Myocyte (in vitro differentiated cells): Measurements from ENCODE around the gene A1CF. TPM values are rescaled to one million over a fixed set of nuclear protein-coding genes. Genes with fewer than 3 reads are reported as not detected.
A peak's percentile ranks its signal among the peaks of the same experiment; 100 is the strongest.

Experiments
- DNase-seq: peaks from one replicate; pipeline ENCODE4 v3.0.0-alpha.2; 2012; ENCODE audit warnings: low read depth
- total RNA-seq: library from RNA; depleted of rRNA; stranded (reverse); fragments of >200 nt; gene quantifications from 2 replicates; pipeline ENCODE4 v1.2.3, GENCODE V29; 2014

Gene A1CF
- total RNA-seq, 1 donor from 2014 or later, result not detected

DNA sequence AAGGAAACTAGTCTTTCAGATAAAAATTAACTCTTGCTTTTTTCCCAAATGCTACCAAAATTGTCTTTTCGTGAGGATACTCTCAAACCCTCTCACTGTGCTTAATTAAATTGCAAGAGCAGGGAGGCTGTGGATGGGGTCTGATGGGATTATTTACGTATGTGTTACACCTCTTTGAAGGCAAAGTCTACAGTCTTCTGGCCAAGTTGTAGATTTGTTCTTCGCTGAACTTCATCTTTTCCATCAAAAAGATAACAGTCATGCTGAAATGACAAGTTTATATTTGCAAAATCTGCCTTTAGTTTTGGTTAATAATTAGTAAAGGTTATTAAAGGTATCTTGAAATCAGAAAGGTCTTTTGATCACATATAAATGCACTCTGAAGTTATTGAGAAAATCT is 22.7 kb downstream of the A1CF start:
- DNase-seq, result no peak

DNA sequence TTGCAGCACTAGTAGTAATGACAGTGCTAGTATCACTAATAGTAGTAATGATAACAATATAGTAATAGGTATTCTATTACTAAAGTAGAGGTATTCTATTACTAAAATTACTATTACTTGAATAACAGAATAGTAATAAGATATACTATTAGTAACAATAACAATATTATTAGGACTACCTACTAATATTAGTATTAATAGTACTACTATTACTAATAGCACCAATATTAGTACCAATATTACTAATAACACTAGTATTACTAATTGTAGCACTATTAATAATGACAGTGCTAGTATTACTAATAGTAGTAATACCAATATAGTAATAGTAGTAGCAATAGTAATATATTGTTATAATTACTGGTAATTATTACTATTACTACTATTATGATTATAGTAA is 24.1 kb downstream of the A1CF start:
- no peak for DNase-seq

DNA sequence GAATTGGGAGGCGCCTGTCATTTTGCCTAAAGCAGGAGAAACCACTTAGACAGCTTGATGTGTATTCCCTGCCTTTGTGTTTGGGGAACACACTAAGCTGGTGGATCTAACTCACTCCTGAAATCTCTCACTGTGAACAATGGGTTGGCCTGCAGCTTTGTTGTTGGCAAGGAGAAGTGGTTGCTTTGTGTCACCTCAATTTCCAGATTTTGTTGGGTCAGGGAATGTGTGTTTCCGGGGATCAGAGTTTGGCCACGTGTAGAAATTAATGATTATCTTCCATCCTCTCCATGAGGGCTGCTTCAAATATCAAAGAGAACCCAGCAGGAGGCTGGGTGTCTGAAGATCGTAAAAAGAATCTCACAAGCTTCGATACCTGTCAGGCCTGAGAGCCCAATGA is 27.8 kb downstream of the A1CF start:
- no peak for DNase-seq

DNA sequence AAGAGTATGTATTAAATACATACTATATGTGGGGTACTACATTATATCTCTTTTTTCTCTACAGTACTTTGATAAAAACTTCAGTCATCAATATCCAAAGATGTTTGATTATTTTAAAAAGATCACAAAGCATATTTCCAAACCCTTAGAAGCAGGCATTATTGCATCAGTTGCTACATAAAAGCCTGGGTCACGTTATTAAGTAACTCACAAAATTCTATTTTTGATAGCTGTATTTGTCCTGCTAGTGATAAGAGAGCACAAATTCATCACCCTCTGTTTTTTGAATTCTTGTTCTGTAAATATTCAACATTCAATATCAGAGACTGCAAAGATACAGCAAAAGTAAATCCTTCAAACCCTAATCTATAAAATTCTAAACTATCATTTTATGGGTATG is 30.0 kb downstream of the A1CF start:
- no peak for DNase-seq

DNA sequence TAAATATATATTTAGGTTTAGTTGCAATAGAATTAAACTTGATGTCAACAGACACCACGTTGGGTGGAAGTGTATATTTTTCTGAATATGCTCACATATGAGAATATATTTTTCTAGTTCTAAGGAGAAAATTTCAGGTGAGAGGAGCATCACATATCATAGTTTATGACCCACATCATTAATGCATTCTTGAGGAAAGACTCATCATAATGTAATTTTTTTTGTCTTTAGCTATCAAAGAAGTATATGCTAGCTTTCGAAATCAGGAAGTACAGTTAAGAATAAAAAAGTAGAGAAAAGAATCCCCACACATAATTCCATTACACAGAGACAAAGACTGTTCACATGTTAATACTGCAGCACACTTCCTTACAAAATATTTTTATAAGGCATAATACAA is 30.4 kb downstream of the A1CF start:
- DNase-seq, result no peak

DNA sequence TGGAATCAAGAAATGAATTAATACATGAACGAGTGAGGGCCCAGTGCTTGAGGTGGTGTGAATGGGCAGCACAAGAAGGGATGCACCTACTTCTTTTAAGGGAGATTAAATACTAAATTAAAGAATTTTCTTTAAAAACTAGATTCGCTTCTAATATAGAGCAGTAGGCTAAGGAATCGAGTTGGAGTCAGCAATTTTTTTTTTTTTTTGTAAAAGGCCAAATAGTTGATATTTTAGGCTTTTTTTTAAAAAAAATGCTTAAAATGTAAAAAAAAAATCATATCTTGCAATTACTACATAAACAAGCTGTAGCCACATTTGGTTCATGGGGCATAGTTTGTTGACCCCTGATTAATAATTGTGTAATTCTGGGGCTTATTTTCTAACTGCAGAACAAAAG is 31.9 kb downstream of the A1CF start:
- DNase-seq, result no peak

DNA sequence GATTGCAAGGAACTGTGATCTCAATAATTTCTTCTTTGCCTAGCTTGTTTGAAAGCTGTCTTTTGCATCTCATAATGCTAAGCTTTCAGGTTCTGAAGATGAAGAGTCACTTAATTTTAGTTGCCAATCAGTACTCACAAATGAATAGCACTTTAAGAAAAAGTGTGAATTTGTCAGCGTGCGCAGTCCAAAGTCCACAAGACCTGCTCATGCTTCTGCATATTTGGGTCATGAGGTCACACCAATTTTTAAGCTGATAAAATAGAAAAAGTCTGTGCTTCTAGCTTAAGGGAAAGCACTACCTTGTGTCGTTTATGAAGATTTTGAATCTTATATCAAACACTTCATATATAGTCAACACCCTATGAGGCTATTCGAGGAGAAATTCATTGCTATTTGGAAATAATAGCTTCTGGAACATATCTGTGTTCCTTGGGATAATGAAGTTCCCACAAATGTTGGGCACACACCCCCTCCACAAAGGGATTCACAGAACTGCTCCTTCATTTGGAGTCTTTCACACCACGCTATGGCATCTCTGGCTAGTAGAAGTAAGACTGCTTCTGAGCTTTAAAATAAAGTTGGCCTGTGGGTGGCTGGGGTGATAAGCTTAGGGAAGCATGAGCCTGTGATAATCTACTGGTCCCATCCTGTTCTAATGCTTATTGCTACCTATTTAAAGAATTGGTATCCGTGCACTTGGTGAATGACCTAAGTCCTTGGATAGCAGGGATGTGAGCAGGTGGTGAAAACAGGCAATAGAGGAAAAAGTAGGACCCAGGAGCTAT is 33.3 kb downstream of the A1CF start:
- DNase-seq, result peak; percentile 55

DNA sequence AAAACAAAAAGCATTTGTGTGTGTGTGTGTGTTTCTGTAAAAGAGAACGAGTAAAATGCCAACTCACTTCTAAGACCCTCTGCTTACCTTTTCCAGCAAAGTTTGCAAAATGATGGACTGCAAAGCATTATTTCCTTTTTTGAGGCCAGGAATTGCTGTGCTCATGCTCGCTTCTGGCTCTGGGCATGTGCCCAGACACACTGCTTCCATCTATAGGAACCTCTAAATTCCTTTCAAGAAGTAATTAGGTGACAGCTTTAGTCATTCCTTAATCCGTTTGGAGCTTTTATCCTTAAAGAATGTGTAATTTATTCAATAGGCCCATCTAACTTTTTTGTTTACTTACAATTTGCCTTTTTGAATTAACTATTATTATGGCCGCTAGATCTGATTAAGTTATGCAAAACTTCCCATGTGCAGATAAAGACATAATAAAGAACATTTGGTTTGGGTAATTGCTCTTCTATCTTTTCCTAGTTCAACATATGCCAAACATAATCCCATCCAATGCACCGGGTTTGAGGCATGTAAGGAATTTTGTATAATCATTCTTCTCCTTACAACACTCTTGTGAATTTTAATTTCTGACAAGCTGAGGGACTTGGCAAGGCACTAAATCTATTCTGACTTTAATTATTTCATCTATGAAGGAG is 34.7 kb downstream of the A1CF start:
- DNase-seq, result no peak

DNA sequence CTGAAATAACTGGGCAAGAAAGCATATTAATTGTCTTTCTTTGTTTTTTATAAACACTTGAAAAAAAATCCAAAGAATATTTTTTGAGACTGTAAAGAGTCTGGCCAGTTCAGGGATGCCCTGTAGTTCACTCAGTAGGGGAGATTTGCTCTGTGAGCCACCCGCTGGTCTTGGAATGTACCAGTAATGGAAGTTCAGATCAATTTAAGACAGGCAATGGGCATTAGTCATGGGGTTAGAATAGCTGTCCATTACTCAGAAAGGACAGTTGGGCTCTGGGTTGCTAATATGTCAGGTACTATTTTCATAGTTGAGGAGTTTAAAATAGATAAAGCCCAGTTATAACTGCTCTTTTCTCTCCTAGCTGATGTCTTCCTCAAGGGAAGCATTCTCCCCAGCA is 38.7 kb downstream of the A1CF start:
- peak; percentile 75 for DNase-seq

DNA sequence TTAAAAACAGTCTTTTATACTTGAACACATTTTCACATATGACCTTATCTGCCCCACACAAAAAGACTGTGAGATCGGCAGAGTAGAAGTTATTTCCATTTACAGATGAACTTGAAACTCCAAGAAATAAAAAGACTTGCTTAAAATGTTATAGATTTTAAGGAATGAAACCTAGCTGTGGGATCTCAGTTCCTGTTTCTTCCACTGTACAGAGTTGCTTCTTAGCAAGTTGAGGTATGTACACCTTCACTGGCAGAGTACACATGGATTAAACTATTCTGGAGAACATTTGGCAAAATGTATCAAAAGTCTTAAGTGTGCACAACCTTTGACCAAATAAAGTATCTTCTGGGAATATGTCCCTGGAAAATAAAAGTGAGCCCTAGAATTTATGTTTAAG is 48.3 kb downstream of the A1CF start:
- no peak for DNase-seq

DNA sequence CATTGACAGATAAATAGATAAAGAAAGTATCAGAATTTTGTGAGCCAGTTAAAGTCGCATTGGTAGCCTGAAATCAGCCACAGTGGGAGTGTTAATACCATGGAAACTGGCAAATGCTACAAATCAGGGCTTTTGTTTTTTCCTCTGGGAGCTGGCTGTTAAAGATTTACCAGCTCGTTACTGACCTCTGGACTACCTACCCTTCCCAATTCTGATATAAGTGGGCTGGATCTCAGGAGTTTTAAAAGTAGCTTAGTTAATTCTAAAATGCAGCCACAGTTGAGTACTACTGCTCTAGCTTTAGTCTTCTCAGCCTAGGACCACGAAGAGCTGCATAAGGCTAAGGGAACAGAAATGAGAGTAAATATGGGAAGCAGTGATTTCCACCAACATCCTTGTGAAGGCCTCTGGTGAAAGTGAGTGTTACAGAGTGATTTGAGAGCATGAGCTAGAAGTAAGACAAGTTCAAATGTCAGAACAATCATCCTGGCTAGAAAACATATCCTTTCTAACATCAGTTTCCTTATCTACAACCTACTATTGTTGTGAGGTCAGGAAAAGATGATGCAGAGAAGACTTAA is 53.2 kb downstream of the A1CF start:
- no peak for DNase-seq

DNA sequence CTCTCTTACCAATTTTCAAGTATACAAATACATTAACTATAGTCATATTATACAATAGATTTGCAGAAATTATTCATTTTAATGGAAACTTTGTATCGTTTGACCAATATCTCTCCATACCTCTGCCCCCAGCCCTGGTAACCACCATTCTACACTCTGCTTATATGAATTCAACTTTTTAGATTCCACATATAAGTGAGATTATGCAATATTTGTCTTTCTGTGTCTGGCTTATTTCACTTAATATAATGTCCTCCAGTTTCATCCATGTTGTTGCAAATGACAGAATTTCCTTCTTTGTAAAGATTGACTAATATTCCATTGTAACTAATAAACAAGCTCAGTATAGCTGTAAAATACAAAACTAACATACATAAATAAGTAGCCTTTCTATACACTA is 55.4 kb downstream of the A1CF start:
- DNase-seq, result no peak

DNA sequence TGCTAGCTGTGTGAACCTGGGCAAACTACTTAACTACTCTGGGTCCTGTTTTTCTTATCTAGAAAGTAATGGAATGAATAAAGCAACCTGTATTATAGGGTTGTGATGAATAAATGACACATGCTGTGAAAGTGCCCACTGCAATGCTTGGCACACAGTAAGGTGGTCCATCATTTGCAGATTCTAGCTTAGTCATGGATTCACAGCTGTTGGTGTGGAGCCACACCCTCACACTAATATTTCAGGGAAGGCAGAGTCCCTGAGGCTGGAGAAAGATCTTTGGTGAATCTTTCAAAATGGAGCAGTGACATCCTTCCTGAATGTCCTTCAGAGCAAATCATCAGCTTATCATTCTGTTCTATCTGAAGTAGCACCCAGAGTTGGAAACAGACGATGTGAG is 60.6 kb downstream of the A1CF start:
- peak; percentile 45 for DNase-seq

DNA sequence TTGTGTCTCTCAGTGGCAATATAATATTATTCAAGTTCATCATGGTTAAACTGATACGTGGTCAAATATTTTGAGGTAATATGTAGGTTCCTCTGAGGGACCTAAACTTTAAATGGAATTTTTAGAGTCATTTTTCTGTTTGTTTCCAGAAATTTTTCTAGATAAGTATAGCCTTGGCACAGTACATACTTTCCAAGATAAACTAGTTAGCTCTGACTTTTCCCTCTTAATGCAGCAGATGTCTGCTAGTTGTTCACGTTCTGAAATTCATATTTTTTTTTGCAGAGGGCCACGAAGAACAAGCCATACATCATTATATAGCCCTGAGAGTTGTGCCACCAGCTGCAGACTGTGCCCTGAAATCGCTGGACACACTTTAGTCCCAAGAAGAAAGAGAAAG is 61.6 kb downstream of the A1CF start:
- DNase-seq, result no peak

DNA sequence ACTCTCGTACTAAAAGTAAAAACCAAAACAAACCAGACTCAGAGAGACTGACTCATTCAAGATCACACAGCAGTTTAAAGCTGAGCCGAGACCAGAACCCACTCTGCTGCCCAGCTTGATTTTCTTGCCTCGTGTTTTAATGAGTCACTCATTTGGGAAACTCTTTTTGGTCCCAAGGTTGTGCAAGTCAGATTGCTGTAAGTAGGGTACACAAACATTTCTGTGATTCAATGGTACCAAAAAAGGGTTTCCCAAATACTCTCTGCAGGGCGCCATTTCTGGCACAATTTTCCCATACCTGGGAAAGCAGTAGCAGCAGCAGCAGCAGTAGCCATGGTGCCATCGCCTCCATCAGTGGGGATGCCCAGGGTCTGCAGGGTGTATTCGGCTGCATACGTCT is 75.8 kb downstream of the A1CF start:
- no peak for DNase-seq

DNA sequence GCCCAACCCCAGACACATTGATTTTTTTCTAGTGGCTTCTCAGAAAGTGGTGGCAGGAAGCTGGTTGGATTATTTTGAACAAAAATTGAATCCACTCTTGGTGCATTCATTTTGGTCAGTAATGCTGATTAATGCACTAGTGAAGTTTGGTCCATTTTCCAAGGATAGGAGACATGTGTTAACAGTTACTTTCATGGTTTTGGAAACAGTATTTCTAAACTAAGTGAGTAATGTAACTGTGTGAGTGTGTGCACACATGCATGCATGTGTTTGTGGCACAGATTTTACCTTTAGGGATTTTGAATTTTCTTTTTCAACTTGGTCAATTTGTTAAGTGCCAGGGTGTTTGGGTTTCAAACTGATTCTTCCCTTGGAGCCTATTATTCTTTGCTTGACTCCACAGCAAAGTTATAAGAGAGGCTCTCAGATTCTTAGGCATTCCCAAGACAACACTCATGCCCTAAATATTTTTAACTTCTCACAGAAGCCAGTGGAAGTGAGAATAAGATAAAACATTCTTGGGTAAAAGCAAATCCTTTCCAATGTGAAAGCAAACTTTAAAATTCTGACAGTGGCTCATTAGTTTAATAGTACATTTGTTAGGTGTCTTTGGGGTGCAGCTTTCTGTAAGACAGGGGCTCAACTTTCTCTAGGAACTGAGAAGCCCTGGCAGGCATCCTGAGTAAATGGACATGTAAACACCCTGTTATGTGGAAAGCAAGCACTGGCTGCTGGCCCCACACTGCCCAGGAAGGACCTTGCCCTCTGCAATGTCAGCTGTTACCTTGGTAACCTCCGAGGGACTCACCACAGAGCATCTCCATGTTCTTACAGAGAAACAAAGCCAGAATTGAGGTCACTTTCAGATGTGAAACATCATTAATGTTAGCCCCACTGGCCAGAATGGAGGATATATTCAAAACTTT is 77.3 kb downstream of the A1CF start:
- no peak for DNase-seq

DNA sequence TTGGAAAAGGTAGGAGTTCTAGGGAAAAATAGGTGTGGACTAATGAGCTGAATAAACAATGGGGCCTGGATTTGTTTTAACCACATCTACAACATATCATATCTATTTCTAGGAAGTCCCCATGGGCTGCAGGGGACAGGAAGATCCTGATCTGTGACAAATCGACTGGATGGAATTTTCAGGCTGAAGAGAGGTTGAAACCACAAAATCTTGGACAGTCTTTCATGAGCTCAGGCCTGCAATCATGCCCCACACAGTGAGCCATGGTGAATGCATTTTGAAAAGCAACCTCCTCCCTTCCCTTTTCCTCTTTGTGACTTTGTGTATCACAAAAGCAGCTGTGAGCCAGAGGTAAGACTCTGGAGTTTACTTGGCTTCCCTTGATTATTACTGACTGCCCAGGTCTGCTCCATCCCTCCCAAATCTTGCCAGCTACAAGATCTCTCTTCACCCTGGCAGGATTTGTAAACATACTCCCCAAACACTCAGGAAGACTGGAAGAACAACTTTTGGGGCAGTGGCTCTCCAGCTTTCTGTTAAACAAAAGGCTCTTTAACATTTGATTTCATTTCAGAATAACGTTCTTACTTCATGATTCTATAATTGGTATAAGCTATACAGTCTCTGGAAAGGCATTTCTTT is 79.3 kb downstream of the A1CF start:
- DNase-seq, result no peak

DNA sequence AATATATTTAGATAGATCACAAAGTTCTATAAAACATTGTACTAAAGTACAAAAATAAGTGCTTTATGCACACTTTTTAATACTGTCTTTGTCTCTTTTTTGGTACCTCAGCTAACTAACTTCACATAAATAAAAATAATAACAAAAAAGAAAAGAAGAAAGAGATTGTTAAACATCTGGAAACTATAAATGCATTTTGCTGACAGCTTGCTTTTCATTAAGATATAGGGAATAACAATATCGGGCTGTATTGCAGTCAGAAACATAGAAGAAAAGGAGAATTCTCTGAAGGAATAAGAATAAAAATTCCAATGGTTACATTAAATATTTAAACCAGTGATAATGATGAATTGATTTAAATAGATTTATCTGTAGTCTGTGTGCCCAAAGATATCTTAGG is 85.8 kb downstream of the A1CF start:
- DNase-seq, result no peak

DNA sequence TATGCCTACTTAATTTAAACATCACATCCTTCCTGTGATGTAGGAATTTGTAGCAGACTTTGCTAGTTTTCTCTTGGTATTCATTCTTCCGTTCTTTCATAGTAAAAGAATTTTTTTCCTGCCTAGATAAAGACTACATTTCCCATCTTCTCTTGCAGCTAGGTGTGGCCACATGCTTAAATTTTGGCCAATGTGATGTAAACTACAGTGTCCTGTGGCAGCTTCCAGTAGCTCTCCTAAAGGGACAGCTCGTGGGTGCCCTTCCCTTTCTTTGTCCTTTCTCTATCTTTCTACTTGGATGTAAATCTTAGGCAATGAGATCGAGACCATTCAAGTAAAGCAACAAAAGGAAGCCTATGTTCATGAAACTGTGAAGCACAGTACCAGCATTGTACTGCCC is 87.1 kb downstream of the A1CF start:
- no peak for DNase-seq

DNA sequence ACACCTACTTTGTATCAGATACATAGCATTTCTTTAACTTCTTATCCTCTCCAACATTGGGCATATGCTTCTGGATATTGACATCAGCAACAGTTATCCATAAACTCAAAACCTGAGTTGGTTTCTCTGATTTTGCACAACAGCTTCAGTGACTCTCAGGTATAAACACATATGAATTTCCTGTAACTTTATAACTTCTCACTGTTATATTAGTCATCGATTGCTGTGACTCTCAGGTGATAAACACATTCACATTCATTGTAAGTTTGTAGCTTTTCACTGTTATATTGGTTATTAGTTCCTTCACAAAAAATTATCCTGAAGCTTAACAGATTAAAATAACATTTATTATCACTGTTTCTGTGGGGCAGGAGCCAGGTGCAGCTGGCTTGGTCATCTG is 88.7 kb downstream of the A1CF start:
- DNase-seq, result no peak

DNA sequence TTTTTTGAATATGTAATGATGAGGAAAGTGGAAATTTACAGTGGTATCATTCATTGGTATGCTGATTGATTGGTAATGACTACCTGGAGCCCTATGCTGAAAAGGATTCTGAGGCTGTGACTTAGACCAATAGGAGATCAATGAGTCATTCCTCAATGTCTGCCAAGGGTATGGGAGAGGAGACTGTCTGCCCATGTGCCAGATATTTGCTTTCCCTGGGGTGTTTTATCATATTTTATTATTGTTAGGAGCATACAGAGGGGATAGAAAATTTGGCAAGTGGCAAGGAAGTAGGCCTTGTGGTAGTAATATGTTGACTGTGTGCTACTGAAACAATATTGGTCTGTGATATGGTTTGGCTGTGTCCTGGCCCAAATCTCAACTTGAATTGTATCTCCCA is 90.9 kb downstream of the A1CF start:
- no peak for DNase-seq
